Measurements from ENCODE around the gene TRPV5.

DNA sequence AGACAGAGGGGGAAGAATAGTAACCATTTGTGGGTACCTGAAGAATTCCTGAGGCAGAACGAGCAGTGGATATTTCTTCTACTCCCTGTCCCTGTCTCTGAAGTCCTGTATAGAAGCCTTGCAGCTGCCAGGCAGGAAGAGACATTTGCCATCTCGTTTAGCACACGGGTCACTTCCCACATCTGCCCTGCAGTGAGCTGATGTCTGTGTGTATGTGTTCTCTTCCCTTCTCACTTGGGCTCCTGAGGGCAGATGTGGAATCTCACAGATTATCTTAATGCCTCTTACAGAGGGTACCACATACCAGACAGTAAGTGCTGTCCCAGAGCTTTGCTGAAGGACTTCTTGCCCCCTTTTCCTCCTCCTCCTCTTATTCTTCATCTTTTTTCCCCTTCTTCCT is 33.9 kb downstream of the TRPV5 start:
- TF ChIP-seq EZH2 (IDR thresholded peaks at IDR 0.05) (no peak), POLR2AphosphoS5 (IDR thresholded peaks at IDR 0.05; ENCODE audit: borderline replicate concordance, low read depth, low read length) (no peak)

All from SK-N-MC (cell line).